ENCODE measurements around the gene DENND5A.

GRCh38 chr11:9172389-9172788 lies 92.8 kb downstream of the DENND5A start:
- no peak for TF ChIP-seq CTCF (IDR thresholded peaks at IDR 0.05; ENCODE audit: low read depth, low read length)
- no peak for TF ChIP-seq POLR2A (IDR thresholded peaks at IDR 0.05; ENCODE audit: extremely low read depth, insufficient read length)
